Right atrium auricular region (tissue), 2 donors: ENCODE data around the gene ZNF274. TPM values are rescaled to one million over a fixed set of nuclear protein-coding genes. Genes with fewer than 3 reads are reported as not detected.
A peak's percentile ranks its signal among the peaks of the same experiment; 100 is the strongest.

Experiments
- DNase-seq: peaks from one replicate; pipeline ENCODE4 v3.0.0-alpha.2; 2019; ENCODE audit warnings: low spot score
- H3K27ac ChIP-seq, 2 donors: fragments of 200-600 bp; sonication (generic); 1 replicate in 1 of 2; 2 replicates in 1 of 2; pipeline ENCODE4 v1.5.1; 2016 to 2019
- H3K27me3 ChIP-seq, 2 donors: fragments of 200-600 bp; sonication (generic); one replicate each; pipeline versions ENCODE4 v1.5.1 to v1.6.0; 2017 to 2019
- H3K36me3 ChIP-seq: fragments of 200-600 bp; sonication (generic); one replicate; pipeline ENCODE4 v1.5.1; 2016
- H3K4me1 ChIP-seq, 2 donors: fragments of 200-600 bp; sonication (generic); one replicate each; pipeline versions ENCODE4 v1.5.1 to v1.6.0; 2017 to 2019
- H3K4me3 ChIP-seq, 2 donors: fragments of 200-600 bp; sonication (generic); 1 replicate in 1 of 2; 2 replicates in 1 of 2; pipeline ENCODE4 v1.5.1; 2017 to 2019; ENCODE audit warnings: mild to moderate bottlenecking in 1 of 2, moderate library complexity in 1 of 2
- H3K9me3 ChIP-seq, 2 donors: fragments of 200-600 bp; sonication (generic); one replicate each; pipeline ENCODE4 v1.5.1; 2019
- total RNA-seq, 2 donors: library from RNA; depleted of rRNA; stranded (reverse); fragments of >200 nt; gene quantifications; one replicate each; pipeline ENCODE4 v1.1.0, GENCODE V29; 2016
- TF ChIP-seq, protein P1 (sequence below), 2 donors: fragments of 200-600 bp; sonication (generic); IDR thresholded peaks; one replicate each; pipeline ENCODE4 v1.5.1; 2019; ENCODE audit warnings: antibody characterized with exemption in 2 of 2

The ZNF274 gene
- total RNA-seq, 2 donors from 2014 or later = 17.7 to 25.8 TPM

DNA sequence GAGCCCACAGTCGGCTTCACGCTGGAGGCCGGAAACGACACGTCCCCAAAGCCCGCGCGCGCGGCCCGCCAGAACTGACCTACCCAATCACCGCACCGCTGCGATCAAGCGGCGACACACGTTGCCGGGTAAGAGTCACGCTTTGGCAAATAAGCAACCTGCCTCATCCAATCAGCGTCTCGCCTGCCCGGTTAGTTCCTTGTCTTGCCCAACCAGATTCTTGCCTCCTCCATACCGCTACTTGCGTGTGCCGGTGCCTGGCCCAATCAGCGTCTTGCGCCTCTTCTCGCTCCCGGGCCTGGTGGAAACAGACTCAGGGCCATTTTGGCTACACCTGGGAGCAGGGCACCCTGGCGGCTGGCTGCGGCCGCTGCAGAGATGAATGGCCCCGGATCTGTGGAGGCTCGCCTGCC lies 34.2 kb downstream of the ZNF274 start:
- Histone ChIP-seq H3K27me3 (no peaks in the 10 kb centered on the region), H3K36me3 (peaks cover 21% of the 10 kb centered on the region), H3K4me1 (no peaks in the 10 kb centered on the region), H3K4me3 (no peak overlapping the region), H3K27ac (no peak overlapping the region), H3K9me3 (peaks cover 50 to 95% of the 10 kb centered on the region in 2 donors)
- DNase-seq = no peak
- TF ChIP-seq, protein P1, sequence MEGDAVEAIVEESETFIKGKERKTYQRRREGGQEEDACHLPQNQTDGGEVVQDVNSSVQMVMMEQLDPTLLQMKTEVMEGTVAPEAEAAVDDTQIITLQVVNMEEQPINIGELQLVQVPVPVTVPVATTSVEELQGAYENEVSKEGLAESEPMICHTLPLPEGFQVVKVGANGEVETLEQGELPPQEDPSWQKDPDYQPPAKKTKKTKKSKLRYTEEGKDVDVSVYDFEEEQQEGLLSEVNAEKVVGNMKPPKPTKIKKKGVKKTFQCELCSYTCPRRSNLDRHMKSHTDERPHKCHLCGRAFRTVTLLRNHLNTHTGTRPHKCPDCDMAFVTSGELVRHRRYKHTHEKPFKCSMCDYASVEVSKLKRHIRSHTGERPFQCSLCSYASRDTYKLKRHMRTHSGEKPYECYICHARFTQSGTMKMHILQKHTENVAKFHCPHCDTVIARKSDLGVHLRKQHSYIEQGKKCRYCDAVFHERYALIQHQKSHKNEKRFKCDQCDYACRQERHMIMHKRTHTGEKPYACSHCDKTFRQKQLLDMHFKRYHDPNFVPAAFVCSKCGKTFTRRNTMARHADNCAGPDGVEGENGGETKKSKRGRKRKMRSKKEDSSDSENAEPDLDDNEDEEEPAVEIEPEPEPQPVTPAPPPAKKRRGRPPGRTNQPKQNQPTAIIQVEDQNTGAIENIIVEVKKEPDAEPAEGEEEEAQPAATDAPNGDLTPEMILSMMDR (IDR thresholded peaks at IDR 0.05) = no peak

DNA sequence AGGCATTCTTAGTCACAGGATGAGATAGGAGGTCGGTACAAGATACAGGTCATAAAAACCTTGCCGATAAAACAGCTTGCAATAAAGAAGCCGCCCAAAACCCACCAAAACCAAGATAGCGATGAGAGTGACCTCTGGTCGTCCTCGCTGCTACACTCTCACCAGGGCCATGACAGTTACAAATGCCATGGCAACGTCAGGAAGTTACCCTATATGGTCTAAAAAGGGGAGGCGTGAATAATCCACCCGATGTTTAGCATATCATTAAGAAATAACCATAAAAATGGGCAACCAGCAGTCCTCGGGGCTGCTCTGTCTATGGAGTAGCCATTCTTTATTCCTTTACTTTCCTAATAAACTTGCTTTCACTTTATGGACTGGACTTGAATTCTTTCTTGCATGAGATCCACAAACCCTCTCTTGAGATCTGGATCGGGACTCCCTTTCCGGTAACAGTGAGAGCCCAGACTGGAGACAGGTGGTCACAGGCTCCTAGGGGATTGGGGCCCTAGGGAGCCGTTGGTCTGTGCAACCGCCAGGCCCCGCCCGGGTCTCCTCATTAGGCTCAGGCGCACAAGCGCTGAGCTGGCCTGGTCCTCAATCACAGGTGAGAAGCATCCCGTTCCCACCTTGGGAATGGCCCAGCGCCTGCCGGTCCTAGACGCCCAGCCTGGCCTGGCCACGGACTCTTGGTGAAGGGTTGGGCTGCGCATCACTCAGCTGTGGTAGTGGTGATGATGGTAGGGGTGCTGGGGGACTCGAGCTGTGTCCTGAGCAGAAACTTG lies 34.9 kb downstream of the ZNF274 start:
- Histone ChIP-seq H3K36me3 (peaks cover 13% of the 10 kb centered on the region), H3K27ac (no peak overlapping the region), H3K9me3 (peaks cover 43 to 92% of the 10 kb centered on the region in 2 donors)

DNA sequence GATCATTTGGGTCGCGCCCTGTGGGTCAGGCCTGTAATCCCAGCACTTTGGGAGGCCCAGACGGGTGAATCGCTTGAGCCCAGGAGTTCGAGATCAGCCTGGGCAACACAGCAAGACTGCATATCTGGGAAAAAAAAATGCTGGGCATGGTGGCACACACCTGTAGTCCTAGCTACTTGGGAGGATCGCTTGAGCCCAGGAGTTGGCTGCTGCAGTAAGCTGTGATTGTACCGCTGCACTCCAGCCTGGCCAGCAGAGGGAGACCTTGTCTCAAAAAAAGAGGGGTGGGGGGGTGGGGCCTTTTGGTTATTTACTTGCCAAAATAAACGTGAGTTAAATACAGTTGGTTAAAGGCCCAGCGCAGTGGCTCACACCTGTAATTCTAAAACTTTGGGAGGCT lies 36.0 kb downstream of the ZNF274 start:
- Histone ChIP-seq H3K4me3 (no peak overlapping the region), H3K36me3 (peaks cover 2% of the 10 kb centered on the region), H3K27me3 (no peaks in the 10 kb centered on the region), H3K4me1 (no peaks in the 10 kb centered on the region), H3K27ac (no peak overlapping the region), H3K9me3 (peaks cover 35 to 91% of the 10 kb centered on the region in 2 donors)
- DNase-seq = no peak
- TF ChIP-seq, protein P1 (IDR thresholded peaks at IDR 0.05) = no peak

More for the DNA sequence above, 34.9 kb downstream of the ZNF274 start:
- Histone ChIP-seq H3K4me3 (no peak overlapping the region), H3K27me3 (no peaks in the 10 kb centered on the region), H3K4me1 (no peaks in the 10 kb centered on the region)
- DNase-seq = no peak
- TF ChIP-seq, protein P1 (IDR thresholded peaks at IDR 0.05) = no peak

DNA sequence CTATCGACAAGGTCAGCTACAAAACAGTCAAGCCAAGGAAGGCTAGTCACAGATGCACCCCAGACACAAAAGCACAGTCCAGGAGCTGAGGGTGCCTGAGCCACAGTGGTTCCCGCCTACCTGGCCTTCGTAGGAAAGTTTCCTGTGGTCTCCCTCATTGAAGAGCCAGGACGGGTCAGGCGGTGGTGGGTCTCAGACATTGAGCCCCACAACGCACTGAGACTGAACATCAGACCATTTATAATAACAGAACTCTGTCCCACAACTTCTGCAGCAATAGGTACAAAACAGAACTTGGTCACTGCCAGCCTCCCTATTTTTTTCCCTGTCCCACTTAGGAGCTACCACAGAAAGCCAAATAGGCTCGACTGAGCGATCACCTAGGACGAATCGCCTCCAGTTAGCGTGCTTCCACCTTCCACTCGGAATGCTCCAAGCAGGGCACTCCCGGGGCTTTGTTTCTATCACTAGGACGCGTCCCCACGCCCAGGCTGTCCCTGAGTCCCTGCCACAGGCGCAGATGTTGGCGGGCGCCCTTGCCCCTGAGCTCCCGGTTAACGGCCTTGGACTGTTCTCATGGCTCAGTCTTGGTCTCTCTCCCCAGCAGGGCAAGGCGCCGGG lies 45.2 kb downstream of the ZNF274 start:
- Histone ChIP-seq H3K4me1 (peaks cover 0 to 17% of the 10 kb centered on the region in 2 donors), H3K36me3 (peaks cover 30% of the 10 kb centered on the region), H3K9me3 (peaks cover 0 to 49% of the 10 kb centered on the region in 2 donors), H3K27ac (peak overlapping the region; percentile 76 to 85), H3K4me3 (peak overlapping the region; percentile 63 to 89), H3K27me3 (no peaks in the 10 kb centered on the region)
- TF ChIP-seq, protein P1 (IDR thresholded peaks at IDR 0.05) = no peak
- no peak for DNase-seq

DNA sequence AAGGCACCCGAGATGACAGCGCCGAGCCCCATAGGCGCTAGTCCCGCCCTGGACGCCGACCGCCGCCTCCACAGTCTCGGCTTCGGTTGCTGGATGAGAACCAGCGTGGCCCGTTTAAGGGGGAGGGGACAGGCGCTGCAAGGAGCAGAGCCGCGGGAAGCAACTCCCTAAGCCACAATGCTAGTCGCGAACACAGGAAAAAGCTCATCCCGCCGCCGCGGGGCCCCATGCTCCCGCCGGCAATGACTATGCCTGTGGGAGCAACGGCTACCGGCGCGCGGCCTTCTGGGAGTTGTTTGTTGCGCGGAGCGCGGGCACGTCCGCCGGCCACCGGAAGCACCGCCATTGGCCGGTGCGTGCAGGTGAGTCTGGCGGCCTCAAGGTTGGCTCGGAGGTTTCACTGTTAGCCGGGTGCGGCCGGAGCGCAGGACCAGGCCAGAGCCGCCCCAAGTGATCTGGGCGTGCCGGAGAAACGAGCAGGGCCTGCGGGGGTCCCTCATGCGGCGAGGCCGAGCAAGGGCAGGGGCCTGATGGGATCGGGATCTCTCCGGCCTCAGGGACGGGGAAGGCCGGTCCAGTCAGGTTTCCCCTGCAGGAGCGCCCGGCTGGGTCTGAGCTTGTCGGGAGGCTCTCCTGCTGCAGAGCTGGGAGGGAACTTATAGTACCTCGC lies 45.9 kb downstream of the ZNF274 start, which contains the start of gene ZNF544:
ZNF544 (plus strand) TSS at position 330 of the 670 bp plus-strand sequence. CDS start 15,110 bp downstream, outside the sequence.
- DNase-seq = peak; percentile 63
- peaks cover 0 to 45% of the 10 kb centered on the region in 2 donors for H3K9me3 ChIP-seq
- peaks cover 34% of the 10 kb centered on the region for H3K36me3 ChIP-seq
- peaks cover 0 to 17% of the 10 kb centered on the region in 2 donors for H3K4me1 ChIP-seq
- peak within 1 kb of the TSS; percentile 76 to 85 for H3K27ac ChIP-seq
- H3K4me3 ChIP-seq = peak within 1 kb of the TSS; percentile 63 to 89
- TF ChIP-seq, protein P1 (IDR thresholded peaks at IDR 0.05) = peak in 1 of 2 donors; percentile 38
- H3K27me3 ChIP-seq = no peaks in the 10 kb centered on the region
